Left ventricle myocardium superior (tissue), 1 donor: ENCODE measurements around the gene NGLY1. TPM values are rescaled to one million over a fixed set of nuclear protein-coding genes. Genes with fewer than 3 reads are reported as not detected.

Experiments
- ATAC-seq: fragments of 200-7000 bp; cut with Tn5 transposase; one replicate; pipeline ENCODE4 v1.9.1; 2020; ENCODE audit warnings: mild to moderate bottlenecking, moderate library complexity
- DNase-seq: peaks from one replicate; pipeline ENCODE4 v3.0.0-alpha.2; 2020
- intact Hi-C: fragments of 100-400 bp; cut with micrococcal nuclease; formaldehyde crosslinking; loops from one replicate; pipeline ENCODE4 v1.11.0; 2022
- total RNA-seq: library from RNA; stranded (reverse); fragmentation: NEBNext Ultra II Directional; extraction: Animal tissue kit (Norgen Biotek cat#: 25700); gene quantifications from one replicate; pipeline ENCODE4 v1.2.1, GENCODE V29; 2021
- donor health status: DM: no; HTN: yes; CAD: no; lungs with severe emphysema.

Gene NGLY1
- total RNA-seq, 1 donor from 2014 or later, result 35.3 TPM

DNA sequence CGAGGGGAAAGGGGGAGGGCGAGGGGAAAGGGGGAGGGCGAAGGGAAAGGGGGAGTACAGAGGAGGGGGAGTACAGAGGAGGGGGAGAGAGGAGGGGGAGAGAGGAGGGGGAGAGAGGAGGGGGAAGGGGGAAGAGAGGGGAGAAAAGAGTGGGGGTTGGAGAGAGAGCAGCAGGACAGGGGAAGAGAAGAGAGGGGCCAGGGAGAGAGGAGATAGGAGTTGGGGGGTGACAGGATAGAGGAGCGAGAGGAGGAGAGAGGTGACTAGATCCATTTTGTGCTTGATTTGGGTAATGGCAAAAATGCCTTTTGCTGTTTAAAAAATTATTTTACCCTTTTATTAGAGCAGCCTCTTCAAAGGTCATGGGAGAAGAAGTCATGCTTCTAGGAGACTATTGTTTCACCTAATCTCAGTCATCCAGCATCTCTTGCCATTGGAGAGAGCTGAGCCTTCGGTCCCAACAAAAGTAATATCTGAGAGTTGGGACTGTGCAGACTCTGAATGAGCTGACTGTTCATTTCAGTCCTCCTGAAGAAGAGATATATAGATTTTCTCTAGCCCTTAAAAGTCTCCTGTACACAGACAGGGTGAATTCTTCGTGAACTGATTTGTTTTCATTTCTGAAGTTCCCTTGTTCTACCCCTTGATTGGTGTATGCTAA is 103.5 kb downstream of the NGLY1 start:
- ATAC-seq, result no peak
- intact Hi-C loops, result no loop called here
- no peak for DNase-seq

DNA sequence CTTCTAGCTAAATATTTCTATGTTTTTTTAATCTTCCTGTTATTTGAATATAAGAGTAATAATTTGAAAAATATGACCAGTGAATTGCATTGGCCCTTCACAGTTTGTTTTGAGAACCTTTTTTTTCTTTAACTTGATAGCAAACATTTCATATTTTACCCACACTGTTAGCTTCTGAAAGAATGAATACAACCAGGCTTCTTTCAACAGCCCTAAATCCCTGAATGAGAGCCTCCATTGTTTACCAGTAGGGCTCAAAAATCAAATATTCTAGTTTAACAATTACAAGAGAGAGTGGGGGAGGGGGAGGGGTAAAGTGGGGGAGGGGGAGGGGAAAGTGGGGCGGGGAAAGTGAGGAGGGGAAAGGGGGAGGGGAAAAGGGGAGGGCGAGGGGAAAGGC is 104.1 kb downstream of the NGLY1 start:
- no peak for ATAC-seq
- intact Hi-C loops, result no loop called here
- DNase-seq, result no peak

DNA sequence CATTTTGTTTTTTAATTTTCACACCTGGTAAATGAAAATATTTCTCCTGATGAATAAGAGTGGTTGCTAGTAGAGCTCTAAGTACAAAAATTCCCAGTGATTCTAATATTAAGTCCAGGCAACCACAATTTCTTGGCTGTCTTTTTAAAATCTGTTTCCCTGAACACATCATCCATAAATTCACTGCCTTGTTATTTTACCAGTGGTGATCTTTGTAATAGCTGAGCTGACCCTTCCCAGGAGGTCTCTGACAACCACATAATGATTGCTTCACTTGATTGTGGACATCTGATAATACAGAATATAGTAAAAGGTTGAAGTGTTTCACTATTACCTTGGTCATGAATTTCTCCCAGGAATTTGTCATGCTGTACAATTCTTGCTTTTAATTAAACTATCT is 104.7 kb downstream of the NGLY1 start:
- intact Hi-C loops, result no loop called here
- no peak for ATAC-seq

DNA sequence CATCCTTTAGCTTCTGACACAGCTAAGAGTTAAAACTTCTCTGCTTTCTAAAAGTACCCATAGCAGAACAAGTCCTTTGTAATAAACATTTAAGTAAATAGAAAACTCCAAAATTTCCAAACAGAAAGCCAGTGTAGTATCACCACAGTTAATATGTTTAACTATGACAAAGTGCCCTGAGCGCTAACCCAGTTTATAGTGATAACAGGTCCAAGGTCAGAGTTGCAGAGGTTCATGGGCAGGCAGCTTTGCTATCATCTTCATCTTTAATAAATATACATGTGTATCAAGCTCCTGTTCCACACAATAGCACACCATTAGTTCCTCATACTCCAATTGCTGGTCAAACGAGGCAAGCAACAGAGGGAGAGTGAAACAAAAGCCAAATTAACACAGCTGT is 106.1 kb downstream of the NGLY1 start:
- ATAC-seq (no peak), DNase-seq (no peak)
- intact Hi-C loops, result no loop called here

More for the DNA sequence above, 104.7 kb downstream of the NGLY1 start:
- DNase-seq, result no peak

DNA sequence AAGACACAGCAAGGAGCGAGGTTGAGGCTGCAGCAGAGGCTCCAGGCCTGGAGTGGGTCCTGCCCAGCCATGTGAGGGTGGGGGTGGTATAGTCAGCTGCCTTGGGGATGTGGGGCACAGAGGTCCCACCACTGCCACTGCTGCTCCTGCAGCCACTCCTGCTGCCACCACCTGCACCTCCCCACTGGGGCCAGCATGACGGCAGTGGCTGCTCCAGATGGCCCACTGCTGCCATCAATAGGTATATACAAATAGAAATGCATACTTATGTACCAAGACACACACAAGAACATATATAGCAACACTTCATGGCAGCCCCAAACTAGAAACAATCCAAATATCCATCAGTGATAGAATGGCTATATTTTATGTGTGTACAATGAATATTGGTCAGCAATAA is 108.6 kb downstream of the NGLY1 start:
- ATAC-seq, result no peak
- intact Hi-C loops, result no loop called here
- DNase-seq, result no peak

GRCh38 chr3:25673738-25674298 is 109.4 kb downstream of the NGLY1 start:
- DNase-seq (no peak), ATAC-seq (no peak)
- intact Hi-C loops, result no loop called here

Other genes starting within 250 kb of the NGLY1 start
- 113 TPM for gene TOP2B, start 118.5 kb downstream of the NGLY1 start, total RNA-seq
- gene OXSM, start 6.6 kb upstream of the NGLY1 start, total RNA-seq, result 15.5 TPM